Cardiac muscle cell (in vitro differentiated cells and primary cell): ENCODE results near the gene SLAIN1. TPM values are rescaled to one million over a fixed set of nuclear protein-coding genes. Genes with fewer than 3 reads are reported as not detected.

Experiments used
- DNase-seq, 2 donors: peaks; one replicate each; pipeline versions ENCODE4 v3.0.0 to v3.0.0-alpha.2; 2010 to 2017; ENCODE audit warnings: low read depth in 1 of 2, low spot score in 1 of 2
- H3K27ac ChIP-seq: fragments of 200-600 bp; sonication (generic); 2 replicates; pipeline ENCODE4 v1.5.1; 2016
- H3K27me3 ChIP-seq: fragments of 200-600 bp; sonication (generic); 2 replicates; pipeline ENCODE4 v1.6.0; 2016; ENCODE audit warnings: control low read depth
- H3K36me3 ChIP-seq: fragments of 200-600 bp; sonication (generic); 2 replicates; pipeline ENCODE4 v1.5.1; 2016; ENCODE audit warnings: control low read depth
- H3K4me1 ChIP-seq: fragments of 200-600 bp; sonication (generic); 2 replicates; pipeline ENCODE4 v1.8.1; 2017; ENCODE audit warnings: low read depth, mild to moderate bottlenecking, mixed run types
- H3K4me3 ChIP-seq: fragments of 200-600 bp; sonication (generic); 2 replicates; pipeline ENCODE4 v1.5.1; 2016; ENCODE audit warnings: mild to moderate bottlenecking
- H3K9me3 ChIP-seq: fragments of 200-600 bp; sonication (generic); 2 replicates; pipeline ENCODE4 v1.5.1; 2017; ENCODE audit warnings: low read depth, mild to moderate bottlenecking, control low read depth
- polyA plus RNA-seq: library from polyadenylated mRNA; unstranded; fragments of >200 nt; fragmentation: Nextera tagmentation; extraction: Ambion mirVana; gene quantifications from 2 replicates; pipeline ENCODE4 v1.2.1, GENCODE V29; 2016
- total RNA-seq: library from RNA; depleted of rRNA; stranded (reverse); fragments of >200 nt; gene quantifications from 2 replicates; pipeline ENCODE4 v1.2.3, GENCODE V29; 2016
- TF ChIP-seq, protein P1 (sequence below): IDR thresholded peaks from 2 replicates; pipeline ENCODE4 v1.5.1; 2012; ENCODE audit warnings: low read depth, mild to moderate bottlenecking, low read length

SLAIN1 gene
- total and polyA plus RNA-seq, 2 experiments from 2014 or later: 21.2 to 21.6 TPM

DNA sequence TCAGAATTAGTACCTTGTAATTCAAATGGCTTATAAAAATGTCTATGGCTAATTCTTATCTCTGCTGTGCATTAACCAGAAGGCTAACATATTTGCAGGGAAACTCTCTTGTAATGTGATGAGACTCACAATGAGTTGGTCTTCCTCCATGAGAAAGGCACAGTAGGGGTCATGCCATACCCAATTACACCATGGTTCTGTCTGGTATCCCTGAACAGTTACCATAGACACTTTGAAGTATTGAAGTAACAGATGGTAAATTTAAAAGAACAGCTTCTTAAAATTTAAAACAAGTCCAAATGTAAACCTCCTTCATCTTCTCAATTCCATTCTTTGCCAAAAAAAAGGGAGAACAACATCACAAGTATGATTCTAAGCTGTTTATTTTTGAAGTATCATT, 22.6 kb upstream of the SLAIN1 start:
- H3K4me1 ChIP-seq: no peaks in the 10 kb centered on the region
- no peak overlapping the region for H3K4me3 ChIP-seq
- H3K27ac ChIP-seq: no peak overlapping the region
- H3K9me3 ChIP-seq: no peaks in the 10 kb centered on the region
- TF ChIP-seq, protein P1, sequence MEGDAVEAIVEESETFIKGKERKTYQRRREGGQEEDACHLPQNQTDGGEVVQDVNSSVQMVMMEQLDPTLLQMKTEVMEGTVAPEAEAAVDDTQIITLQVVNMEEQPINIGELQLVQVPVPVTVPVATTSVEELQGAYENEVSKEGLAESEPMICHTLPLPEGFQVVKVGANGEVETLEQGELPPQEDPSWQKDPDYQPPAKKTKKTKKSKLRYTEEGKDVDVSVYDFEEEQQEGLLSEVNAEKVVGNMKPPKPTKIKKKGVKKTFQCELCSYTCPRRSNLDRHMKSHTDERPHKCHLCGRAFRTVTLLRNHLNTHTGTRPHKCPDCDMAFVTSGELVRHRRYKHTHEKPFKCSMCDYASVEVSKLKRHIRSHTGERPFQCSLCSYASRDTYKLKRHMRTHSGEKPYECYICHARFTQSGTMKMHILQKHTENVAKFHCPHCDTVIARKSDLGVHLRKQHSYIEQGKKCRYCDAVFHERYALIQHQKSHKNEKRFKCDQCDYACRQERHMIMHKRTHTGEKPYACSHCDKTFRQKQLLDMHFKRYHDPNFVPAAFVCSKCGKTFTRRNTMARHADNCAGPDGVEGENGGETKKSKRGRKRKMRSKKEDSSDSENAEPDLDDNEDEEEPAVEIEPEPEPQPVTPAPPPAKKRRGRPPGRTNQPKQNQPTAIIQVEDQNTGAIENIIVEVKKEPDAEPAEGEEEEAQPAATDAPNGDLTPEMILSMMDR: no peak
- no peaks in the 10 kb centered on the region for H3K27me3 ChIP-seq
- H3K36me3 ChIP-seq: no peaks in the 10 kb centered on the region
- DNase-seq: no peak

DNA sequence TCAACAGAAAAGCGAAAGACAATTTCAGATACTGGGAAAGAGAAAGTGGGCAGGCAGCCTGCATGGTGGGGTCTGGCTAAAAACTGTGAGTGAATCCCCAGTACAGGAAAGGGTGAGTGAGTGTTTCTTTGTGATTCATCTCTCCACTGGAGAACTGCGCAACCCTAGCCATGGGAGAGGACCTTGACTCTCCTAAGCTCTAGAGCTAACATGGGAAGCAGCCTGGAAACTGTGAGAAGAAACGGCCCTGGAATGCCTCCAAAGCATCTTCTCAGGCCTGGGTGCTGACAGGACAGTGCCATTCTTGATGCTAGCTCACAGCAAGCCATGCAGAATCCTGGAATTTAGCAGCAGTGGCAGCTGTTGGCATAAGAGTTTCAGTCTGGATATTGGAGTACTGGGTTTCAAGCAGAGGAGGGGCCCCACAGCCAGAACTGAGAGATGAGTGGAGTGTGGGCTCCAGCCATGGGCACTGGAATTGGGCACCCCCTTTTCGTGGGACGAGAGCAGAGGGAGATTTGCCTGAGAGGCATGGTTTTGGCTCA, 18.7 kb upstream of the SLAIN1 start:
- H3K36me3 ChIP-seq: no peaks in the 10 kb centered on the region
- no peak overlapping the region for H3K27ac ChIP-seq
- H3K27me3 ChIP-seq: no peaks in the 10 kb centered on the region
- DNase-seq: no peak
- no peaks in the 10 kb centered on the region for H3K4me1 ChIP-seq
- TF ChIP-seq, protein P1: no peak
- H3K9me3 ChIP-seq: no peaks in the 10 kb centered on the region
- H3K4me3 ChIP-seq: no peak overlapping the region

DNA sequence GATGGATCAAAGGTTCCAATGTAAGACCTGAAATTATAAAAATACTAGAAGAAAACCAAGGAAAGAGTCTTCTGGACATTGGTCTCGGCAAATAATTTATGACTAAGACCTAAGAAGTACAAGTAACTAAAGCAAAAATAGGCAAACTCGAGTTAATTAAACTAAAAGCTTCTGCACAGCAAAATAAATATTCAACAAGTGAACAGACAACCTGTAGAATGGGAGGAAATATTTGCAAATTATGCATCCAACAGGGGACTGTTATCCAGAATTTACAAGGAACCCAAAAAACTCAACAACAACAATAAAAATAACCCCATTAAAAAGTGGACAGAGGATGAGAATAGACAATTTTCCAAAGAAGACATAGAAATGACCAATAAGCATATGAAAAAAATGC, 9.7 kb upstream of the SLAIN1 start:
- Histone ChIP-seq H3K4me3 (no peak overlapping the region), H3K36me3 (no peaks in the 10 kb centered on the region), H3K27me3 (no peaks in the 10 kb centered on the region), H3K9me3 (no peaks in the 10 kb centered on the region), H3K4me1 (no peaks in the 10 kb centered on the region), H3K27ac (no peak overlapping the region)
- TF ChIP-seq, protein P1: no peak
- no peak for DNase-seq

DNA sequence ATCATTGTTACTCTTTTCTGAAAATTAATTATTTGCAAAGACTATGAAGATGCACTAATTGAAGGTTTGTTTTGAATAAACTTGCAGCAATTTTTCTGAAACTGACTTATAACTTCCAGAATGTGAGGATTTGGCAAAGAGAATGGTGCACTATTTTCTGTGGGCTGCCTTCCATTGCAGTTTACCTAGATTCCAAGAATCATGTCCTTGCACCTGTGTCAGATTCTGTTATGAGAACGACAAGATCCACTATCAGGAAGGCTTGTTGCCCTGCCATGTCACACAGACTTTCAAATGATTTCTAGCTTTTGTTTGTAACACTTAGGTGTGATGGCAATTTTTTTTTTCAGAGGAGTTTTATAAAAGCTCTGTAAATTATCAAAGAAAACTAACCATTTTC, 5.6 kb upstream of the SLAIN1 start:
- no peak for DNase-seq
- Histone ChIP-seq H3K27me3 (peaks cover 32% of the 10 kb centered on the region), H3K9me3 (no peaks in the 10 kb centered on the region), H3K4me3 (no peak overlapping the region), H3K27ac (no peak overlapping the region), H3K4me1 (no peaks in the 10 kb centered on the region), H3K36me3 (no peaks in the 10 kb centered on the region)
- TF ChIP-seq, protein P1: no peak

DNA sequence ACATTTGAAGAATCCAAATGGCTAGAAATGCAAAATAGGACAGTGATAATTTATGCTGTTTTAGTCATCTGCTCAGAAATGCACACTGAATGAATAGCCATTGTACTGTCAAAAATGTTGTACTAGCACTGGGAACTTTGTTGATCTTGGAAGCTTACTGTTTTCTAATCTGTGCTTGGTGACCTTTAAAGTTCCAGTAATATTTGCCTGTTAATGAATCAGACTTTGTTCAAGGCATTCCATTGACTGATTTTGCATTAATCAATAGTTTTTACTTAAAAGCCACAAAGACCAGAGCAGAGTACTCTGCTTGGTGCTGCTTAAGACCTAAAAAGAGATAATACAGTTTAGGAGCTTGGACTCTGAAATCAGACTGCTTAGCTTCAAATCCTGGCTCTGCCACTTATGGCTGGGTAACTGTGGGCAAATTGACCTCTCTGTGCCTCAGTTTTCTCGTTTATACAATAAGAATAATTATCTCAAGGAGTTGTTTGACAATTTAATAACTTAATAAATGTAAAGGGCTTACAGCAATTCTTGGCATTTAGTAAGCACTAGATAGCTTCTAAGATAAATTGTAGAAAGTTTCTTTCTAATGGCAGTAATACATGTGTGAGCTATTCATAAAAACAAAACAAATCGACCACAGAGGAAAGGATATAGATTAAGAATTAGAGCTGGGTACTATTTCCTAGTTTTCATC, 4.6 kb upstream of the SLAIN1 start:
- no peaks in the 10 kb centered on the region for H3K9me3 ChIP-seq
- TF ChIP-seq, protein P1: no peak
- no peaks in the 10 kb centered on the region for H3K4me1 ChIP-seq
- H3K36me3 ChIP-seq: no peaks in the 10 kb centered on the region
- H3K4me3 ChIP-seq: no peak overlapping the region
- H3K27ac ChIP-seq: no peak overlapping the region
- no peak for DNase-seq
- peaks cover 35% of the 10 kb centered on the region for H3K27me3 ChIP-seq
